ENCODE measurements around the gene SFMBT1. TPM values are rescaled to one million over a fixed set of nuclear protein-coding genes. Genes with fewer than 3 reads are reported as not detected.

SFMBT1 gene
- polyA plus RNA-seq, 3 donors = 0.61 to 2.7 (median 0.91) TPM

DNA sequence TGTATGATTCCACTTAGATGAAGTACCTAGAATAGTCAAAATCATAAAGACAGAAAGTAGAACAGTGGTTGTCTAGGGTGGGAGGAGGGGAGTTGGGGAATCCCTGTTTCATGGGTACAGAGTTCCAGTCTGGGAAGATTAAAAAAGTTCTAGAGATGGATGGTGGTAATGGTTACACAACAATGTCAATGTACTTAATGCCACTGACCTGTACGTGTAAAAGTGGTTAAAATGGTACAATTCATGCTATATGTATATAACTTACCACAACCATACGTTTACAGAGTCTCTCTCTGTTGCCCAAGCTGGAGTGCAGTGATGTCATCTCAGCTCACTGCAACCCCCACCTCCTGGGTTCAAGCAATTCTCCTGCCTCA is 6.5 kb downstream of the SFMBT1 start:
- DNase-seq = no peak
- H2AFZ ChIP-seq (ENCODE audit: insufficient read depth, low read depth, low read length, poor library complexity, severe bottlenecking) = no peak overlapping the region
- H3K9ac ChIP-seq (ENCODE audit: insufficient read depth, low read length, poor library complexity, severe bottlenecking) = no peak overlapping the region
- peaks cover 0 to 2% (median 0%) of the 10 kb centered on the region in 7 donors for H3K9me3 Mint-ChIP-seq
- intact Hi-C loops (cut with micrococcal nuclease) = no loop called here
- H3K4me3 ChIP-seq (replicated peaks in 1 of 3; ENCODE audit: low read depth in 2 of 3, low read length in 3 of 3) = no peak overlapping the region
- no peak overlapping the region for H3K4me2 ChIP-seq (replicated peaks; ENCODE audit: extremely low read depth, low read length, poor library complexity, severe bottlenecking)
- H3K4me1 Mint-ChIP-seq = peaks cover 10% of the 10 kb centered on the region
- H3K27ac ChIP-seq (ENCODE audit: low read depth in 1 of 2, low read length in 2 of 2) = no peak overlapping the region
- H3K27me3 Mint-ChIP-seq (ENCODE audit: low read depth in 3 of 3) = peaks cover 4 to 20% (median 10%) of the 10 kb centered on the region in 3 donors
- H3K36me3 ChIP-seq (replicated peaks in 1 of 2; ENCODE audit: control insufficient read depth in 1 of 2, insufficient read depth in 2 of 2, low read length in 2 of 2) = no peaks in the 10 kb centered on the region
- TF ChIP-seq, protein P1, sequence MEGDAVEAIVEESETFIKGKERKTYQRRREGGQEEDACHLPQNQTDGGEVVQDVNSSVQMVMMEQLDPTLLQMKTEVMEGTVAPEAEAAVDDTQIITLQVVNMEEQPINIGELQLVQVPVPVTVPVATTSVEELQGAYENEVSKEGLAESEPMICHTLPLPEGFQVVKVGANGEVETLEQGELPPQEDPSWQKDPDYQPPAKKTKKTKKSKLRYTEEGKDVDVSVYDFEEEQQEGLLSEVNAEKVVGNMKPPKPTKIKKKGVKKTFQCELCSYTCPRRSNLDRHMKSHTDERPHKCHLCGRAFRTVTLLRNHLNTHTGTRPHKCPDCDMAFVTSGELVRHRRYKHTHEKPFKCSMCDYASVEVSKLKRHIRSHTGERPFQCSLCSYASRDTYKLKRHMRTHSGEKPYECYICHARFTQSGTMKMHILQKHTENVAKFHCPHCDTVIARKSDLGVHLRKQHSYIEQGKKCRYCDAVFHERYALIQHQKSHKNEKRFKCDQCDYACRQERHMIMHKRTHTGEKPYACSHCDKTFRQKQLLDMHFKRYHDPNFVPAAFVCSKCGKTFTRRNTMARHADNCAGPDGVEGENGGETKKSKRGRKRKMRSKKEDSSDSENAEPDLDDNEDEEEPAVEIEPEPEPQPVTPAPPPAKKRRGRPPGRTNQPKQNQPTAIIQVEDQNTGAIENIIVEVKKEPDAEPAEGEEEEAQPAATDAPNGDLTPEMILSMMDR (IDR thresholded peaks at IDR 0.05) = no peak
- peaks cover 30% of the 10 kb centered on the region for H3K79me2 ChIP-seq (ENCODE audit: insufficient read depth, low read length)
- H3K9me3 ChIP-seq (replicated peaks in 1 of 2; ENCODE audit: control insufficient read depth in 1 of 2, insufficient read depth in 1 of 2, low read length in 2 of 2) = no peaks in the 10 kb centered on the region
- H3K4me3 Mint-ChIP-seq = no peak overlapping the region
- peaks cover 3 to 4% of the 10 kb centered on the region in 2 donors for H3K4me1 ChIP-seq (ENCODE audit: control insufficient read depth in 1 of 2, insufficient read depth in 2 of 2, low read length in 2 of 2)
- H4K20me1 ChIP-seq (ENCODE audit: insufficient read depth, low read length) = no peaks in the 10 kb centered on the region
- no peaks in the 10 kb centered on the region for H3K36me3 Mint-ChIP-seq
- no CpG with 5 or more reads among the region's 2 CpGs for WGBS (ENCODE audit: insufficient coverage)
- H3K27me3 ChIP-seq (ENCODE audit: control insufficient read depth in 2 of 2, insufficient read depth in 2 of 2, low read length in 2 of 2) = peaks cover 0 to 14% of the 10 kb centered on the region in 2 donors
- H3K27ac Mint-ChIP-seq = no peak overlapping the region

- Histone ChIP-seq H3K9ac (ENCODE audit: insufficient read depth, low read length, poor library complexity, severe bottlenecking) (no peak overlapping the region), H3K4me2 (replicated peaks; ENCODE audit: extremely low read depth, low read length, poor library complexity, severe bottlenecking) (no peak overlapping the region), H3K79me2 (ENCODE audit: insufficient read depth, low read length) (peaks cover 28% of the 10 kb centered on the region), H3K4me3 (replicated peaks in 1 of 3; ENCODE audit: low read depth in 2 of 3, low read length in 3 of 3) (no peak overlapping the region), H3K9me3 (replicated peaks in 1 of 2; ENCODE audit: control insufficient read depth in 1 of 2, insufficient read depth in 1 of 2, low read length in 2 of 2) (no peaks in the 10 kb centered on the region), H3K4me1 (ENCODE audit: control insufficient read depth in 1 of 2, insufficient read depth in 2 of 2, low read length in 2 of 2) (no peaks in the 10 kb centered on the region), H2AFZ (ENCODE audit: insufficient read depth, low read depth, low read length, poor library complexity, severe bottlenecking) (no peak overlapping the region), H4K20me1 (ENCODE audit: insufficient read depth, low read length) (no peaks in the 10 kb centered on the region), H3K27ac (ENCODE audit: low read depth in 1 of 2, low read length in 2 of 2) (no peak overlapping the region), H3K36me3 (replicated peaks in 1 of 2; ENCODE audit: control insufficient read depth in 1 of 2, insufficient read depth in 2 of 2, low read length in 2 of 2) (no peaks in the 10 kb centered on the region), H3K27me3 (ENCODE audit: control insufficient read depth in 2 of 2, insufficient read depth in 2 of 2, low read length in 2 of 2) (peaks cover 0 to 11% of the 10 kb centered on the region in 2 donors)
- peak overlapping the region in 1 of 7 donors; percentile 54 for H3K27ac Mint-ChIP-seq
- H3K4me3 Mint-ChIP-seq = no peak overlapping the region
- H3K4me1 Mint-ChIP-seq = peaks cover 6% of the 10 kb centered on the region
- DNase-seq = no peak
- peaks cover 3 to 18% (median 7%) of the 10 kb centered on the region in 3 donors for H3K27me3 Mint-ChIP-seq (ENCODE audit: low read depth in 3 of 3)
- H3K36me3 Mint-ChIP-seq = no peaks in the 10 kb centered on the region
- intact Hi-C loops (cut with micrococcal nuclease) = no loop called here
- H3K9me3 Mint-ChIP-seq = peaks cover 0 to 2% (median 0%) of the 10 kb centered on the region in 7 donors
- TF ChIP-seq, protein P1 (IDR thresholded peaks at IDR 0.05) = no peak
- WGBS (ENCODE audit: insufficient coverage) = 84% methylated on average over 3 of the region's 5 CpGs
These were observed 7.0 kb downstream of the SFMBT1 start for GRCh38 chr3:53038679-53039375.
